HEK293T (cell line): ENCODE data around the gene CSF2.

ENCODE experiments used
- ARNT ChIP-seq: fragments of 450-650 bp; IDR thresholded peaks from 2 replicates; pipeline ENCODE4 v1.6.1; 2017; ENCODE audit warnings: mild to moderate bottlenecking
- CTBP1 ChIP-seq: fragments of 450-650 bp; IDR thresholded peaks from 2 replicates; pipeline ENCODE4 v1.6.1; 2016; ENCODE audit warnings: borderline replicate concordance
- ELF4 ChIP-seq: fragments of 450-650 bp; IDR thresholded peaks from 2 replicates; pipeline ENCODE4 v1.6.1; 2017; ENCODE audit warnings: antibody characterized with exemption
- FOXA1 ChIP-seq: fragments of 450-650 bp; IDR thresholded peaks from 2 replicates; pipeline ENCODE4 v1.6.1; 2016; ENCODE audit warnings: mild to moderate bottlenecking
- FOXK2 ChIP-seq: fragments of 450-650 bp; IDR thresholded peaks from 2 replicates; pipeline ENCODE4 v1.6.1; 2016; ENCODE audit warnings: mild to moderate bottlenecking
- FOXM1 ChIP-seq: fragments of 450-650 bp; IDR thresholded peaks from 2 replicates; pipeline ENCODE4 v1.6.1; 2017; ENCODE audit warnings: mild to moderate bottlenecking, borderline replicate concordance
- HDGF ChIP-seq: fragments of 450-650 bp; IDR thresholded peaks from 2 replicates; pipeline ENCODE4 v1.6.1; 2017; ENCODE audit warnings: antibody characterized with exemption, borderline replicate concordance
- PKNOX1 ChIP-seq: fragments of 450-650 bp; IDR thresholded peaks from 2 replicates; pipeline ENCODE4 v1.6.1; 2016
- SP1 ChIP-seq: fragments of 450-650 bp; IDR thresholded peaks from 2 replicates; pipeline ENCODE4 v1.6.1; 2017
- SUZ12 ChIP-seq: fragments of 450-650 bp; IDR thresholded peaks from 2 replicates; pipeline ENCODE4 v1.6.1; 2016; ENCODE audit warnings: mild to moderate bottlenecking
- TARDBP ChIP-seq: fragments of 450-650 bp; IDR thresholded peaks from 2 replicates; pipeline ENCODE4 v1.6.1; 2016
- ZNF384 ChIP-seq: fragments of 450-650 bp; IDR thresholded peaks from 2 replicates; pipeline ENCODE4 v1.6.1; 2016

- TF ChIP-seq ARNT (no peak), CTBP1 (no peak), TARDBP (no peak), SUZ12 (no peak), ELF4 (no peak), FOXM1 (no peak), SP1 (no peak), PKNOX1 (no peak), HDGF (no peak), FOXK2 (no peak), ZNF384 (no peak), FOXA1 (no peak)
Measured at GRCh38 chr5:132050136-132050535, 23.5 kb upstream of the CSF2 start.
